GM19395 (cell line): Measurements from ENCODE around the gene STX10.

Experiments
- ATAC-seq: cut with Tn5 transposase; IDR thresholded peaks from one replicate; pipeline ENCODE4 v1.9.1; 2021; ENCODE audit warnings: mild to moderate bottlenecking, moderate library complexity; ENCODE audit not compliant: unreplicated experiment

STX10 gene

GRCh38 chr19:13146763-13147563 is 3.2 kb downstream of the STX10 start:
- no peak for ATAC-seq

- ATAC-seq = no peak
These were observed 10.4 kb downstream of the STX10 start for GRCh38 chr19:13139633-13140311.

GRCh38 chr19:13138916-13139198 is 11.3 kb downstream of the STX10 start:
- ATAC-seq = no peak

- ATAC-seq = no peak
These were observed 11.8 kb downstream of the STX10 start for GRCh38 chr19:13138171-13138915.

GRCh38 chr19:13137290-13137794 is 12.8 kb downstream of the STX10 start:
- no peak for ATAC-seq

- no peak for ATAC-seq
These were observed 14.8 kb downstream of the STX10 start for GRCh38 chr19:13135068-13136062.

GRCh38 chr19:13134626-13135025 is 15.5 kb downstream of the STX10 start:
- ATAC-seq = no peak

- no peak for ATAC-seq
These were observed 16.8 kb downstream of the STX10 start for GRCh38 chr19:13133241-13133870.

- ATAC-seq = no peak
These were observed 17.5 kb downstream of the STX10 start for GRCh38 chr19:13132471-13133180.

GRCh38 chr19:13130886-13131490 is 19.2 kb downstream of the STX10 start:
- ATAC-seq = no peak

- ATAC-seq = no peak
These were observed 20.8 kb downstream of the STX10 start for GRCh38 chr19:13129384-13129783.

- no peak for ATAC-seq
These were observed 21.6 kb downstream of the STX10 start for GRCh38 chr19:13128583-13128982.

- ATAC-seq = no peak
These were observed 22.2 kb downstream of the STX10 start for GRCh38 chr19:13127811-13128575.

GRCh38 chr19:13127051-13127450 is 23.1 kb downstream of the STX10 start:
- ATAC-seq = no peak

- no peak for ATAC-seq
These were observed 26.9 kb downstream of the STX10 start for GRCh38 chr19:13122980-13123957.

- no peak for ATAC-seq
These were observed 27.8 kb downstream of the STX10 start for GRCh38 chr19:13122275-13122878.
